Parathyroid adenoma (tissue), 2 donors: Measurements from ENCODE around the gene OPCML.

Experiments
- H2AFZ ChIP-seq: fragments of 300-600 bp; sonication (generic); one replicate; pipeline ENCODE4 v1.7.0; 2017; ENCODE audit warnings: antibody characterized with exemption, mild to moderate bottlenecking
- H3K27ac ChIP-seq: fragments of 300-600 bp; sonication (generic); one replicate; pipeline ENCODE4 v1.7.0; 2017
- H3K27me3 ChIP-seq: fragments of 300-600 bp; sonication (generic); one replicate; pipeline ENCODE4 v1.7.0; 2017; ENCODE audit warnings: low read length; ENCODE audit not compliant: control insufficient read depth, insufficient read depth
- H3K36me3 ChIP-seq: fragments of 300-600 bp; sonication (generic); one replicate; pipeline ENCODE4 v1.7.0; 2017; ENCODE audit warnings: low read length; ENCODE audit not compliant: control insufficient read depth, insufficient read depth
- H3K4me1 ChIP-seq: fragments of 300-600 bp; sonication (generic); one replicate; pipeline ENCODE4 v1.7.0; 2017; ENCODE audit warnings: control low read depth
- H3K4me2 ChIP-seq: fragments of 300-600 bp; sonication (generic); one replicate; pipeline ENCODE4 v1.7.0; 2017; ENCODE audit warnings: low read length
- H3K4me3 ChIP-seq: fragments of 300-600 bp; sonication (generic); one replicate; pipeline ENCODE4 v1.7.0; 2017; ENCODE audit warnings: low read depth, low read length
- H3K79me2 ChIP-seq: fragments of 300-600 bp; sonication (generic); one replicate; pipeline ENCODE4 v1.7.0; 2017; ENCODE audit warnings: control low read depth
- H3K9ac ChIP-seq: fragments of 300-600 bp; sonication (generic); one replicate; pipeline ENCODE4 v1.7.0; 2017; ENCODE audit warnings: mild to moderate bottlenecking
- H3K9me3 ChIP-seq: fragments of 300-600 bp; sonication (generic); one replicate; pipeline ENCODE4 v1.7.0; 2017; ENCODE audit warnings: low read length; ENCODE audit not compliant: control insufficient read depth
- CTCF ChIP-seq: fragments of 300-600 bp; sonication (generic); IDR thresholded peaks from one replicate; pipeline ENCODE4 v1.7.0; 2017; ENCODE audit warnings: antibody characterized with exemption, mild to moderate bottlenecking
- donor health status: primary hyperparathyroidism.

Gene OPCML

GRCh38 chr11:133137270-133137669 is 395.0 kb downstream of the OPCML start:
- Histone ChIP-seq H3K9ac (no peak overlapping the region), H2AFZ (no peak overlapping the region)
- no peak for TF ChIP-seq CTCF

GRCh38 chr11:133136376-133136775 is 395.9 kb downstream of the OPCML start:
- H3K4me3 ChIP-seq, result no peak overlapping the region
- H3K4me2 ChIP-seq, result no peak overlapping the region
- no peaks in the 10 kb centered on the region for H3K36me3 ChIP-seq
- TF ChIP-seq CTCF, result no peak
- H3K27me3 ChIP-seq, result no peaks in the 10 kb centered on the region
- H3K9ac ChIP-seq, result no peak overlapping the region
- H3K9me3 ChIP-seq, result no peaks in the 10 kb centered on the region
- H3K27ac ChIP-seq, result no peak overlapping the region
- no peaks in the 10 kb centered on the region for H3K79me2 ChIP-seq
- no peak overlapping the region for H2AFZ ChIP-seq
- H3K4me1 ChIP-seq, result no peaks in the 10 kb centered on the region

More at GRCh38 chr11:133137270-133137669, 395.0 kb downstream of the OPCML start:
- Histone ChIP-seq H3K27me3 (no peaks in the 10 kb centered on the region), H3K27ac (no peak overlapping the region), H3K79me2 (no peaks in the 10 kb centered on the region), H3K36me3 (no peaks in the 10 kb centered on the region), H3K9me3 (no peaks in the 10 kb centered on the region), H3K4me2 (no peak overlapping the region), H3K4me3 (no peak overlapping the region), H3K4me1 (no peaks in the 10 kb centered on the region)

GRCh38 chr11:133134314-133135173 is 397.8 kb downstream of the OPCML start:
- Histone ChIP-seq H3K4me2 (no peak overlapping the region), H3K9ac (no peak overlapping the region), H3K9me3 (no peaks in the 10 kb centered on the region), H3K27ac (no peak overlapping the region), H3K4me1 (no peaks in the 10 kb centered on the region), H3K79me2 (no peaks in the 10 kb centered on the region), H2AFZ (no peak overlapping the region), H3K36me3 (no peaks in the 10 kb centered on the region), H3K27me3 (no peaks in the 10 kb centered on the region), H3K4me3 (no peak overlapping the region)
- peak; percentile 65 for TF ChIP-seq CTCF

GRCh38 chr11:133133606-133134005 is 398.7 kb downstream of the OPCML start:
- H3K9me3 ChIP-seq, result no peaks in the 10 kb centered on the region
- no peaks in the 10 kb centered on the region for H3K79me2 ChIP-seq
- no peak for TF ChIP-seq CTCF
- no peak overlapping the region for H3K4me2 ChIP-seq
- H3K27me3 ChIP-seq, result no peaks in the 10 kb centered on the region
- H3K9ac ChIP-seq, result no peak overlapping the region
- no peak overlapping the region for H2AFZ ChIP-seq
- no peak overlapping the region for H3K4me3 ChIP-seq
- H3K36me3 ChIP-seq, result no peaks in the 10 kb centered on the region
- H3K4me1 ChIP-seq, result no peaks in the 10 kb centered on the region
- H3K27ac ChIP-seq, result no peak overlapping the region

- Histone ChIP-seq H3K27ac (no peak overlapping the region), H3K79me2 (no peaks in the 10 kb centered on the region), H2AFZ (no peak overlapping the region), H3K4me1 (no peaks in the 10 kb centered on the region), H3K9ac (no peak overlapping the region), H3K9me3 (no peaks in the 10 kb centered on the region), H3K27me3 (no peaks in the 10 kb centered on the region), H3K36me3 (no peaks in the 10 kb centered on the region), H3K4me3 (no peak overlapping the region), H3K4me2 (no peak overlapping the region)
- TF ChIP-seq CTCF, result no peak
Measured at GRCh38 chr11:133133050-133133449, 399.3 kb downstream of the OPCML start.
